GM21619 (cell line): Measurements from ENCODE around the gene RILPL2.
"Not testable (repeated sequence)": the region's sequence is repeated elsewhere in the genome, so short reads cannot be mapped to it uniquely, and the experiment has no call there.

ENCODE experiments used
- ATAC-seq: cut with Tn5 transposase; IDR thresholded peaks from one replicate; pipeline ENCODE4 v1.9.1; 2021; ENCODE audit not compliant: unreplicated experiment

Gene RILPL2

GRCh38 chr12:123436017-123436964, at the start of gene RILPL2:
Gene RILPL2 (minus strand): TSS chr12:123436684. CDS start chr12:123436420, 264 bp downstream.
- ATAC-seq: peak; percentile 66

- no peak for ATAC-seq
These were observed 49.3 kb upstream of the RILPL2 start for GRCh38 chr12:123485756-123486155.

GRCh38 chr12:123483602-123484248, 47.2 kb upstream of the RILPL2 start:
- ATAC-seq: no peak

- no peak for ATAC-seq
These were observed 46.4 kb upstream of the RILPL2 start for GRCh38 chr12:123482876-123483275.

- not testable (repeated sequence) for ATAC-seq
These were observed 44.8 kb upstream of the RILPL2 start for GRCh38 chr12:123481251-123481650.

- no peak for ATAC-seq
These were observed 43.1 kb upstream of the RILPL2 start for GRCh38 chr12:123479442-123480180.

GRCh38 chr12:123478762-123479161, 42.3 kb upstream of the RILPL2 start:
- ATAC-seq: no peak

- ATAC-seq: no peak
These were observed 41.6 kb upstream of the RILPL2 start for GRCh38 chr12:123478069-123478468.

- no peak for ATAC-seq
These were observed 38.8 kb upstream of the RILPL2 start for GRCh38 chr12:123475246-123475703.

- no peak for ATAC-seq
These were observed 38.2 kb upstream of the RILPL2 start for GRCh38 chr12:123474485-123475245.

GRCh38 chr12:123472438-123472849, 36.0 kb upstream of the RILPL2 start:
- no peak for ATAC-seq

GRCh38 chr12:123471374-123472068, 35.0 kb upstream of the RILPL2 start:
- no peak for ATAC-seq

GRCh38 chr12:123469978-123470377, 33.5 kb upstream of the RILPL2 start:
- ATAC-seq: no peak

- ATAC-seq: peak; percentile 65
These were observed 32.3 kb upstream of the RILPL2 start for GRCh38 chr12:123468786-123469185.

- no peak for ATAC-seq
These were observed 28.6 kb upstream of the RILPL2 start for GRCh38 chr12:123465084-123465483.

GRCh38 chr12:123463174-123463573, 26.7 kb upstream of the RILPL2 start:
- not testable (repeated sequence) for ATAC-seq

- ATAC-seq: peak; percentile 49
These were observed 21.7 kb upstream of the RILPL2 start, which contains the start of gene SNRNP35 for GRCh38 chr12:123457980-123458779. Gene SNRNP35 (plus strand): TSS chr12:123458139. CDS start chr12:123465541, 7,402 bp downstream.

GRCh38 chr12:123453165-123453564, 16.7 kb upstream of the RILPL2 start:
- ATAC-seq: no peak

- not testable (repeated sequence) for ATAC-seq
These were observed 15.7 kb upstream of the RILPL2 start for GRCh38 chr12:123452276-123452550.
